ENCODE measurements around the gene IFT88. TPM values are rescaled to one million over a fixed set of nuclear protein-coding genes. Genes with fewer than 3 reads are reported as not detected.

The IFT88 gene
- total RNA-seq, 2 donors from 2014 or later, result 5.1 to 5.7 TPM

DNA sequence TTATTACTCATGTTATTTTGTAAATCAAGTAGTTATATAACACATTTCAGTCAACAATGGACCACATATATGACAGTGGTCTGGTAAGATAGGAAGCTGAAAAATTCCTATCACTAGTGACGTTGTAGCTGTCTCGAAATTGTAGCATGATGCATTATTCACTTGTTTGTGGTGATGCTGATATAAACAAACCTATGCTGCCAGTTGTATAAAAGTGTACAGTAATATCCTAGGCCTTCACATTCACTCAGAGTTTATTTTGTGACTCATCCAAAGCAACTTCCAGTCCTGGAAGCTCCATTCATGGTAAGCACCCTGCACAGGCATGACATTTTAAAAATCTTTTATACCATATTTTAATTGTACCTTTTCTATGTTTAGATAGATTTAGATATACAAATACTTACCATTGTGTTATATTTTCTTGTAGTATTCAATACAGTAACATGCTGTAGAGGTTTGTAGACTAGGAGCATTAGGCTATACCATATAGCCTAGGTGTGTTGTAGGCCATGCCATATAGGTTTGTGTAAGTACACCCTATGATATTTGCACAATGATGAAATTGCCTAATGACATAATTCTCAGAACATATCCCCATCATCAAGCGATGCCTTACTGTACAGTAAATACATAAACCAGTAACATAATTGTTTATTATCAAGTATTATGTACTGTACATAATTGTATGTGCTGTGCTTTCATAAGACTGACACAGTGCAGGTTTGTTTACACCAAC is 49.3 kb downstream of the IFT88 start:
- TF ChIP-seq, protein P1, sequence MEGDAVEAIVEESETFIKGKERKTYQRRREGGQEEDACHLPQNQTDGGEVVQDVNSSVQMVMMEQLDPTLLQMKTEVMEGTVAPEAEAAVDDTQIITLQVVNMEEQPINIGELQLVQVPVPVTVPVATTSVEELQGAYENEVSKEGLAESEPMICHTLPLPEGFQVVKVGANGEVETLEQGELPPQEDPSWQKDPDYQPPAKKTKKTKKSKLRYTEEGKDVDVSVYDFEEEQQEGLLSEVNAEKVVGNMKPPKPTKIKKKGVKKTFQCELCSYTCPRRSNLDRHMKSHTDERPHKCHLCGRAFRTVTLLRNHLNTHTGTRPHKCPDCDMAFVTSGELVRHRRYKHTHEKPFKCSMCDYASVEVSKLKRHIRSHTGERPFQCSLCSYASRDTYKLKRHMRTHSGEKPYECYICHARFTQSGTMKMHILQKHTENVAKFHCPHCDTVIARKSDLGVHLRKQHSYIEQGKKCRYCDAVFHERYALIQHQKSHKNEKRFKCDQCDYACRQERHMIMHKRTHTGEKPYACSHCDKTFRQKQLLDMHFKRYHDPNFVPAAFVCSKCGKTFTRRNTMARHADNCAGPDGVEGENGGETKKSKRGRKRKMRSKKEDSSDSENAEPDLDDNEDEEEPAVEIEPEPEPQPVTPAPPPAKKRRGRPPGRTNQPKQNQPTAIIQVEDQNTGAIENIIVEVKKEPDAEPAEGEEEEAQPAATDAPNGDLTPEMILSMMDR (IDR thresholded peaks at IDR 0.05), result no peak
- Histone ChIP-seq H3K27ac (no peak overlapping the region), H3K27me3 (no peaks in the 10 kb centered on the region), H3K4me1 (no peaks in the 10 kb centered on the region), H3K36me3 (no peaks in the 10 kb centered on the region), H3K9me3 (no peaks in the 10 kb centered on the region), H3K4me3 (no peak overlapping the region)
- no peak for DNase-seq (ENCODE audit: low spot score)

DNA sequence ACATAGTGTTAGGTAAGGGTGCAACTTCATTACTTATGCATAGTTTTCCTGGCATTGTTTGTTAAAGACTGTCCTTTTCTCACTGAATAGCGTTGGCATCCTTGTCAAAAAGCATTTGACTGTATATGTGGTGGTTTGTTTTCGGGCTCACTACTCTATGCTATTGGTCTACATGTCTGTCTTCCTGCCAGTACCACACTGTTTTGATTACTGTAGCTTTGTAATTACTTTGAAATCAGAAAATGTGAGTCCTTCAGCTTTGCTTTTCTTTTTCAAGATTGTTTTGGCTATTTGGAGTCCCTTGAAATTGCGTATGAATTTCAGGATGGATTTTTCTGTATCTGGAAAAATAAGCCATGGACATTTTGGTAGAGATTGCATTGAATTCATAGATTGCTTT is 56.0 kb downstream of the IFT88 start:
- Histone ChIP-seq H3K4me1 (no peaks in the 10 kb centered on the region), H3K27ac (no peak overlapping the region), H3K36me3 (peaks cover 14% of the 10 kb centered on the region), H3K27me3 (no peaks in the 10 kb centered on the region), H3K4me3 (no peak overlapping the region), H3K9me3 (peaks cover 4 to 8% of the 10 kb centered on the region in 2 donors)
- TF ChIP-seq, protein P1 (IDR thresholded peaks at IDR 0.05), result no peak
- no peak for DNase-seq (ENCODE audit: low spot score)

DNA sequence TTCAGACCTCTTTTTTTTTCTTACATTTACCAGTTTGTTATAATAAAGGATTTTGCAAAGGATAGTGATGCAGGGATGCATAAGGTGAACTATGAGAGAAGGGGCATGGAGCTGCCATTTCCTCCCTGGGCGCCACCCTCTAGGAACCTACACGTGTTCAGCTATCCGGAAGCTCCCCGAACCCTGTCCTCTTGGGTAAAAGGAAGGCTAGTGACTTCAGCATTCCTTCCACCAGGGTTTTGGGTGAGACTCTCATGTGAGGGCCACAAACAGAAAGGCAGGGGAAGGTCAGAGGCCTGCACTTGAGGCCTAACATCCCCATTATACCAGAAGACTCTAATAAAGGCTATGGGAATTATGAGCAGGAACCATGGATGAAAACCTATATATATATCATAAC is 57.3 kb downstream of the IFT88 start:
- H3K4me1 ChIP-seq, result no peaks in the 10 kb centered on the region
- H3K27ac ChIP-seq, result no peak overlapping the region
- DNase-seq (ENCODE audit: low spot score), result no peak
- no peaks in the 10 kb centered on the region for H3K27me3 ChIP-seq
- peaks cover 14% of the 10 kb centered on the region for H3K36me3 ChIP-seq
- H3K9me3 ChIP-seq, result peaks cover 4 to 8% of the 10 kb centered on the region in 2 donors
- TF ChIP-seq, protein P1 (IDR thresholded peaks at IDR 0.05), result no peak
- H3K4me3 ChIP-seq, result no peak overlapping the region

DNA sequence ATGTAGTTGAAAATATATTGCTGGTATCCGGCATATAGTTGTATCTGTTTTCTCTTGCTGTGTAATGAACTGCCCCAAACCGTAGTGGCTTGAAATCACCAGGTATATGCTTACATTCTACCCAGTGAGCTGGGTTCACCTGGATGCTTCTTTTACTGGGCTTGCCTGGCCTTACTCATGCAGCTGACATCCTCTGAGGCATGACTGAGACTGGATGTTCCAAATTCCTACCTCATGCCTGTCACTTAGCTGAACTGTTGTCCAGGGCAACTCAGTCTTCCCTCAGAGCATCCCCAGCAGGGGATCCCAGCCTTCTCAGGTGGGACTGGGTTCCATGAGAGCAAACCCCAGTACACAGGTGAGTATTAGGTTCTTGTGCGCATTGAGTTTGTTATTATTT is 66.8 kb downstream of the IFT88 start:
- Histone ChIP-seq H3K9me3 (no peaks in the 10 kb centered on the region), H3K36me3 (no peaks in the 10 kb centered on the region), H3K27me3 (no peaks in the 10 kb centered on the region), H3K4me3 (no peak overlapping the region), H3K27ac (no peak overlapping the region), H3K4me1 (no peaks in the 10 kb centered on the region)
- no peak for DNase-seq (ENCODE audit: low spot score)
- TF ChIP-seq, protein P1 (IDR thresholded peaks at IDR 0.05), result no peak

DNA sequence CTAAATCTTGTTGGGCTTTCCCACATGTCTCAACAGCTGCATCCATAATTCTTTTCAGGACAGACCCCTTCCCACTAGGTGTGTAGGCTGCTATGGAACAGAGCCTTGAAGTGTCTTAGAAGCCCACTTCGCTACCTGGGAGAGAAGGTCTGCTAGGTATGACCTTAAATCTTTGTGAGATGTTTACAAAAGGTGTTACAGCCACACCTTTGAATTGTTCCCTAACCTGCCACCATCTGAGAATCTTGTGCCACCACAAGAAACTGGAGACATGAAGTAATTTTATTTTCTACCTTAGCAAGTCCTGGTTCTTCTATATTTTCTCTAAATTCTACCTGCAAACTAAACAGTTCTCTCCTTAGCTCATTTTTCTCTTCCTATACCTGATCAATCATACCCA is 69.1 kb downstream of the IFT88 start:
- Histone ChIP-seq H3K4me3 (no peak overlapping the region), H3K9me3 (no peaks in the 10 kb centered on the region), H3K27me3 (no peaks in the 10 kb centered on the region), H3K27ac (no peak overlapping the region), H3K4me1 (no peaks in the 10 kb centered on the region), H3K36me3 (no peaks in the 10 kb centered on the region)
- DNase-seq (ENCODE audit: low spot score), result no peak
- TF ChIP-seq, protein P1 (IDR thresholded peaks at IDR 0.05), result no peak

DNA sequence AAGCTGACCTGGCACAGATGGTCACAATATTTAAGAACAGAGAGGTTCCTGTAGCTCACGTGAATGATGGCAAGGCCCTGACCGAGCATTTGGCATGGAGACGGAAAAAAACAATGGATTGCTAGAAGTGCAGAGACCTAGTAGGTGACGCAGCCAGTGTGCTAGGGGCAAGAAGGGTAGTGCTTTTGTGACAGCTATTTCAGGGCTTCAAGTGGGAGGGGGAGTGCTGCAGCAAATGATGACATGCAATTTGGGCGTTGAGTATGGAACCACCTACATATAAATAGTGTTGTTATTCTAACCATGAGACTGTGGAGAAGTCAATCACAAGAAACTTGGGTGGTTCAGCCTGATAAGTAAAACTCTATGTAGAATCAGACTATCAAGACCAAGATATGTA is 70.9 kb downstream of the IFT88 start:
- Histone ChIP-seq H3K4me1 (no peaks in the 10 kb centered on the region), H3K9me3 (no peaks in the 10 kb centered on the region), H3K27me3 (no peaks in the 10 kb centered on the region), H3K27ac (no peak overlapping the region), H3K36me3 (no peaks in the 10 kb centered on the region), H3K4me3 (no peak overlapping the region)
- no peak for DNase-seq (ENCODE audit: low spot score)
- TF ChIP-seq, protein P1 (IDR thresholded peaks at IDR 0.05), result no peak

Measured in right atrium auricular region (tissue), 2 donors.